HG02798 (cell line): ENCODE results near the gene IQGAP3.
"Not testable (repeated sequence)": the region's sequence is repeated elsewhere in the genome, so short reads cannot be mapped to it uniquely, and the experiment has no call there.

ENCODE experiments used
- ATAC-seq: cut with Tn5 transposase; IDR thresholded peaks from one replicate; pipeline ENCODE4 v1.9.1; 2021; ENCODE audit warnings: mild to moderate bottlenecking; ENCODE audit not compliant: unreplicated experiment, poor library complexity

Gene IQGAP3

GRCh38 chr1:156571919-156572662 lies at the start of gene IQGAP3:
Gene IQGAP3 (minus strand): TSS chr1:156572565. CDS start chr1:156572529, 36 bp downstream.
- ATAC-seq: peak; percentile 94

- no peak for ATAC-seq
These were observed 47.2 kb upstream of the IQGAP3 start for GRCh38 chr1:156619582-156619955.

- ATAC-seq: no peak
These were observed 46.7 kb upstream of the IQGAP3 start, which contains the start of gene HAPLN2 for GRCh38 chr1:156618853-156619581. Gene HAPLN2 (plus strand): TSS chr1:156619415. CDS start chr1:156623491, 4,076 bp downstream.

- ATAC-seq: no peak
These were observed 44.1 kb upstream of the IQGAP3 start for GRCh38 chr1:156616463-156616862.

- ATAC-seq: no peak
These were observed 43.6 kb upstream of the IQGAP3 start for GRCh38 chr1:156615946-156616345.

GRCh38 chr1:156612666-156613065 lies 40.3 kb upstream of the IQGAP3 start:
- no peak for ATAC-seq

GRCh38 chr1:156610072-156610471 lies 37.7 kb upstream of the IQGAP3 start:
- not testable (repeated sequence) for ATAC-seq

GRCh38 chr1:156608981-156609380 lies 36.6 kb upstream of the IQGAP3 start:
- ATAC-seq: peak; percentile 69

- peak; percentile 76 for ATAC-seq
These were observed 35.8 kb upstream of the IQGAP3 start for GRCh38 chr1:156608036-156608674.

GRCh38 chr1:156607344-156607743 lies 35.0 kb upstream of the IQGAP3 start:
- ATAC-seq: not testable (repeated sequence)

GRCh38 chr1:156602557-156602993 lies 30.2 kb upstream of the IQGAP3 start:
- ATAC-seq: no peak

- peak; percentile 8 for ATAC-seq
These were observed 29.5 kb upstream of the IQGAP3 start for GRCh38 chr1:156601892-156602291.

- peak; percentile 78 for ATAC-seq
These were observed 28.9 kb upstream of the IQGAP3 start, which contains the start of gene GPATCH4 for GRCh38 chr1:156601122-156601830. Gene GPATCH4 (minus strand): TSS chr1:156601479.

- ATAC-seq: no peak
These were observed 28.4 kb upstream of the IQGAP3 start for GRCh38 chr1:156600733-156601121.

GRCh38 chr1:156599811-156600210 lies 27.4 kb upstream of the IQGAP3 start:
- no peak for ATAC-seq

GRCh38 chr1:156598731-156599432 lies 26.5 kb upstream of the IQGAP3 start:
- ATAC-seq: no peak

GRCh38 chr1:156598125-156598524 lies 25.8 kb upstream of the IQGAP3 start:
- no peak for ATAC-seq

- ATAC-seq: no peak
These were observed 24.1 kb upstream of the IQGAP3 start for GRCh38 chr1:156596426-156596825.

- no peak for ATAC-seq
These were observed 22.7 kb upstream of the IQGAP3 start for GRCh38 chr1:156595016-156595415.

- no peak for ATAC-seq
These were observed 21.8 kb upstream of the IQGAP3 start for GRCh38 chr1:156594190-156594589.
